IMR-90 (cell line): Measurements from ENCODE around the gene GATA6. TPM values are rescaled to one million over a fixed set of nuclear protein-coding genes. Genes with fewer than 3 reads are reported as not detected.

Experiments
- ATAC-seq: fragments of 200-7000 bp; cut with Tn5 transposase; 2 replicates; pipeline ENCODE4 v1.9.1; 2020; ENCODE audit warnings: low read depth, mild to moderate bottlenecking, moderate library complexity
- BruUV-seq: library from RNA; stranded (reverse); fragments of 400-500 nt; replicated peaks from 2 replicates; lab custom pipeline; 2021; lab: Mats Ljungman, UMichigan
- CTCF ChIA-PET: fragments of 300-600 bp; formaldehyde crosslinking; extraction: SDS; loops from one replicate; lab custom pipeline; 2021; ENCODE audit warnings: antibody characterized with exemption; lab: Yijun Ruan, JAX
- POLR2A ChIA-PET: fragments of 300-600 bp; sonication (Branson Sonifier 250); formaldehyde crosslinking; loops from one replicate; lab custom pipeline; 2022; ENCODE audit warnings: antibody characterized with exemption; ENCODE audit not compliant: unreplicated experiment; lab: Charles Lee
- DNase-seq: peaks from one replicate; pipeline ENCODE4 v3.0.0; 2013
- H2AFZ ChIP-seq: replicated peaks from 2 replicates; pipeline ENCODE3; 2013; ENCODE audit warnings: low read length, mild to moderate bottlenecking; ENCODE audit not compliant: poor library complexity
- H2AK5ac ChIP-seq: 2 replicates; pipeline ENCODE4 v1.6.1; 2013; ENCODE audit warnings: low read depth, low read length, inconsistent platforms
- H2AK9ac ChIP-seq: replicated peaks from 2 replicates; pipeline ENCODE3; 2013; ENCODE audit warnings: mild to moderate bottlenecking, low read depth, low read length, moderate library complexity; ENCODE audit not compliant: poor library complexity
- H2BK120ac ChIP-seq: 2 replicates; pipeline ENCODE4 v1.6.1; 2013; ENCODE audit warnings: low read depth, low read length, inconsistent platforms
- H2BK15ac ChIP-seq: 3 replicates; pipeline ENCODE4 v1.6.1; 2013; ENCODE audit warnings: low read depth, low read length, inconsistent platforms
- H2BK20ac ChIP-seq: 2 replicates; pipeline ENCODE4 v1.6.1; 2013; ENCODE audit warnings: low read depth, mild to moderate bottlenecking, inconsistent platforms, low read length, moderate library complexity
- H2BK5ac ChIP-seq: 2 replicates; pipeline ENCODE4 v1.6.1; 2013; ENCODE audit warnings: mild to moderate bottlenecking, low read depth, low read length, inconsistent platforms; ENCODE audit not compliant: poor library complexity, severe bottlenecking
- H3K14ac ChIP-seq: replicated peaks from 2 replicates; pipeline ENCODE4 v1.6.1; 2013; ENCODE audit warnings: low read depth, low read length, inconsistent platforms
- H3K18ac ChIP-seq: 2 replicates; pipeline ENCODE4 v1.6.1; 2013; ENCODE audit warnings: low read depth, low read length, control low read depth
- H3K23ac ChIP-seq: 2 replicates; pipeline ENCODE4 v1.6.1; 2013; ENCODE audit warnings: low read depth, low read length, inconsistent platforms
- H3K27ac ChIP-seq: 2 replicates; pipeline ENCODE4 v1.5.1; 2013; ENCODE audit warnings: mild to moderate bottlenecking, control low read depth, low read length; ENCODE audit not compliant: insufficient read depth
- H3K27me3 ChIP-seq: 2 replicates; pipeline ENCODE4 v1.6.1; 2013; ENCODE audit warnings: low read length; ENCODE audit not compliant: control insufficient read depth, insufficient read depth
- H3K36me3 ChIP-seq: 2 replicates; pipeline ENCODE4 v1.6.1; 2013; ENCODE audit warnings: low read length, mixed read lengths; ENCODE audit not compliant: control insufficient read depth, insufficient read depth
- H3K4ac ChIP-seq: 2 replicates; pipeline ENCODE4 v1.6.1; 2013; ENCODE audit warnings: low read depth, low read length, inconsistent platforms
- H3K4me1 ChIP-seq: 2 replicates; pipeline ENCODE4 v1.6.1; 2013; ENCODE audit warnings: low read length, mixed read lengths; ENCODE audit not compliant: control insufficient read depth, insufficient read depth
- H3K4me2 ChIP-seq: 2 replicates; pipeline ENCODE4 v1.6.1; 2013; ENCODE audit warnings: low read depth, mild to moderate bottlenecking, control low read depth, low read length, moderate library complexity
- H3K4me3 ChIP-seq: 2 replicates; pipeline ENCODE4 v1.5.1; 2013; ENCODE audit warnings: low read depth, mild to moderate bottlenecking, control low read depth, low read length, moderate library complexity; ENCODE audit not compliant: insufficient read depth
- H3K56ac ChIP-seq: 2 replicates; pipeline ENCODE4 v1.6.1; 2013; ENCODE audit warnings: low read length, inconsistent platforms; ENCODE audit not compliant: insufficient read depth; ENCODE audit errors: extremely low read depth
- H3K79me1 ChIP-seq, 2 experiments: 2 replicates each; pipeline ENCODE4 v1.6.1; 2013; ENCODE audit warnings: low read length in 2 of 2, inconsistent platforms in 1 of 2, low read depth in 1 of 2
- H3K9ac ChIP-seq: 2 replicates; pipeline ENCODE4 v1.6.1; 2013; ENCODE audit warnings: low read depth, low read length, control low read depth
- H3K9me1 ChIP-seq: 2 replicates; pipeline ENCODE4 v1.6.1; 2013; ENCODE audit warnings: low read length, inconsistent platforms; ENCODE audit not compliant: insufficient read depth
- H3K9me3 ChIP-seq: 2 replicates; pipeline ENCODE4 v1.6.1; 2013; ENCODE audit warnings: low read length; ENCODE audit not compliant: control insufficient read depth, insufficient read depth
- H4K20me1 ChIP-seq: 2 replicates; pipeline ENCODE4 v1.6.1; 2013; ENCODE audit warnings: low read length, inconsistent platforms; ENCODE audit not compliant: insufficient read depth
- H4K5ac ChIP-seq: 2 replicates; pipeline ENCODE4 v1.6.1; 2013; ENCODE audit warnings: mild to moderate bottlenecking, low read depth, low read length, control low read depth
- H4K8ac ChIP-seq, 2 experiments: 2 replicates each; pipeline ENCODE4 v1.6.1; 2013; ENCODE audit warnings: low read depth in 2 of 2, low read length in 2 of 2, control low read depth in 1 of 2, inconsistent platforms in 1 of 2
- H4K91ac ChIP-seq: 2 replicates; pipeline ENCODE4 v1.6.1; 2013; ENCODE audit warnings: low read depth, low read length, inconsistent platforms; ENCODE audit not compliant: insufficient read depth
- CTCF ChIP-seq: conservative IDR thresholded peaks from 2 replicates; pipeline ENCODE4 v1.5.1; 2012; ENCODE audit warnings: mild to moderate bottlenecking, low read depth, low read length, improper control_type of control experiment
- MXI1 ChIP-seq: IDR thresholded peaks from 2 replicates; pipeline ENCODE4 v1.6.1; 2012; ENCODE audit warnings: low read depth, mild to moderate bottlenecking, low read length, moderate library complexity, borderline replicate concordance
- POLR2A ChIP-seq: IDR thresholded peaks from 2 replicates; pipeline ENCODE4 v1.6.1; 2012; ENCODE audit warnings: mild to moderate bottlenecking, low read depth, low read length
- RFX5 ChIP-seq: IDR thresholded peaks from 2 replicates; pipeline ENCODE4 v1.8.0; 2012; ENCODE audit warnings: low read depth, mild to moderate bottlenecking, low read length, moderate library complexity
- SMC3 ChIP-seq: fragments of 150-350 bp; IDR thresholded peaks from 2 replicates; pipeline ENCODE4 v1.6.1; 2016; ENCODE audit warnings: low read depth, mild to moderate bottlenecking, antibody characterized with exemption, low read length, moderate library complexity
- WGBS, 2 experiments: methylation state at CpG; one replicate each; pipeline versions ENCODE4 v1.1.5 to v1.1.7; 2013; ENCODE audit warnings: missing lambda C conversion rate in 2 of 2; ENCODE audit not compliant: insufficient read length in 1 of 2; ENCODE audit errors: extremely low coverage in 2 of 2; 5-methylcytosine and 5-hydroxymethylcytosine counted together
- dilution Hi-C: fragments of 300-500 bp; cut with HindIII; formaldehyde crosslinking; loops from one replicate; pipeline ENCODE4 v1.14.3; 2018; ENCODE audit warnings: low sequenced_read_pairs; ENCODE audit not compliant: unreplicated experiment
- in situ Hi-C: fragments of 300-500 bp; cut with MboI; formaldehyde crosslinking; loops from 3 replicates; pipeline ENCODE4 v1.14.3; 2019; ENCODE audit warnings: low sequenced_read_pairs, inconsistent platforms, mixed read lengths
- intact Hi-C: fragments of 100-400 bp; cut with micrococcal nuclease; formaldehyde crosslinking; loops from 2 replicates; pipeline ENCODE4 v1.10.0; 2022
- polyA plus RNA-seq, 3 experiments: library from polyadenylated mRNA; depleted of rRNA; stranded (reverse); fragments of >200 nt; gene quantifications; 2 replicates each; pipeline ENCODE4 v1.2.3, GENCODE V29; 2012; ENCODE audit warnings: low replicate concordance in 1 of 3
- total RNA-seq: library from RNA; depleted of rRNA; stranded (reverse); fragments of >200 nt; gene quantifications from 2 replicates; pipeline ENCODE4 v1.2.3, GENCODE V29; 2012

Gene GATA6
- total and polyA plus RNA-seq, 2 of the 4 experiments (the other 2 are of a cell fraction): 2.5 to 4.0 TPM

- Histone ChIP-seq H3K27ac (no peak overlapping the region), H2BK20ac (no peak overlapping the region), H4K5ac (no peak overlapping the region), H2AK5ac (no peak overlapping the region), H3K23ac (no peak overlapping the region), H3K9me3 (no peaks in the 10 kb centered on the region), H3K9ac (no peak overlapping the region), H2BK120ac (no peak overlapping the region), H4K8ac (no peak overlapping the region), H3K36me3 (no peaks in the 10 kb centered on the region), H3K14ac (no peak overlapping the region), H2AFZ (no peak overlapping the region), H3K4ac (no peak overlapping the region), H3K9me1 (no peaks in the 10 kb centered on the region), H2BK5ac (no peak overlapping the region), H3K4me2 (no peak overlapping the region), H3K4me3 (no peak overlapping the region), H3K4me1 (no peaks in the 10 kb centered on the region), H3K18ac (no peak overlapping the region), H2BK15ac (no peak overlapping the region), H3K56ac (no peak overlapping the region), H2AK9ac (no peak overlapping the region), H3K27me3 (peaks cover 31% of the 10 kb centered on the region), H3K79me1 (no peaks in the 10 kb centered on the region), H4K20me1 (no peaks in the 10 kb centered on the region), H4K91ac (no peak overlapping the region)
- CTCF ChIA-PET: no interaction called here
- DNase-seq (no peak), ATAC-seq (no peak)
- dilution Hi-C loops (no loop called here), in situ Hi-C loops (no loop called here), intact Hi-C loops (no loop called here)
- POLR2A ChIA-PET: no interaction called here
- WGBS, 2 experiments: no CpG with 5 or more reads among the region's 2 CpGs
- no TSS peak for BruUV-seq
- TF ChIP-seq RFX5: no peak
- TF ChIP-seq SMC3: no peak
- TF ChIP-seq CTCF: no peak
- no peak for TF ChIP-seq MXI1
- TF ChIP-seq POLR2A: no peak
Measured at GRCh38 chr18:22155584-22155983, 13.8 kb upstream of the GATA6 start.
